Upper lobe of right lung (tissue), 1 donor: ENCODE data around the gene PKP4. TPM values are rescaled to one million over a fixed set of nuclear protein-coding genes. Genes with fewer than 3 reads are reported as not detected.

ENCODE experiments used
- ATAC-seq: fragments of 200-7000 bp; cut with Tn5 transposase; one replicate; pipeline ENCODE4 v1.9.1; 2020; ENCODE audit warnings: mild to moderate bottlenecking, moderate library complexity
- DNase-seq: peaks from one replicate; pipeline ENCODE4 v3.0.0-alpha.2; 2020
- H3K27ac ChIP-seq: fragments of 200-600 bp; one replicate; pipeline ENCODE4 v1.8.0; 2022
- H3K27me3 ChIP-seq: fragments of 200-600 bp; one replicate; pipeline ENCODE4 v1.8.0; 2022; ENCODE audit warnings: mild to moderate bottlenecking
- H3K36me3 ChIP-seq: fragments of 200-600 bp; one replicate; pipeline ENCODE4 v1.8.0; 2022
- H3K4me1 ChIP-seq: fragments of 200-600 bp; one replicate; pipeline ENCODE4 v1.8.0; 2022
- H3K4me3 ChIP-seq: fragments of 200-600 bp; one replicate; pipeline ENCODE4 v1.8.0; 2022; ENCODE audit warnings: mild to moderate bottlenecking
- H3K9me3 ChIP-seq: fragments of 200-600 bp; one replicate; pipeline ENCODE4 v1.8.0; 2022
- intact Hi-C: fragments of 100-400 bp; cut with DNase I; formaldehyde crosslinking; loops from one replicate; pipeline ENCODE4 v1.11.0; 2022
- total RNA-seq: library from RNA; stranded (reverse); fragmentation: NEBNext Ultra II Directional; extraction: Animal tissue kit (Norgen Biotek cat#: 25700); gene quantifications from one replicate; pipeline ENCODE4 v1.2.1, GENCODE V29; 2021
- TF ChIP-seq, protein P1 (sequence below): fragments of 200-600 bp; IDR thresholded peaks from one replicate; pipeline ENCODE4 v1.8.0; 2022; ENCODE audit warnings: antibody characterized with exemption
- donor health status: DM: no; HTN: yes; CAD: no; lungs with severe emphysema.

Gene PKP4
- total RNA-seq, 1 donor from 2014 or later, result 74.7 TPM

DNA sequence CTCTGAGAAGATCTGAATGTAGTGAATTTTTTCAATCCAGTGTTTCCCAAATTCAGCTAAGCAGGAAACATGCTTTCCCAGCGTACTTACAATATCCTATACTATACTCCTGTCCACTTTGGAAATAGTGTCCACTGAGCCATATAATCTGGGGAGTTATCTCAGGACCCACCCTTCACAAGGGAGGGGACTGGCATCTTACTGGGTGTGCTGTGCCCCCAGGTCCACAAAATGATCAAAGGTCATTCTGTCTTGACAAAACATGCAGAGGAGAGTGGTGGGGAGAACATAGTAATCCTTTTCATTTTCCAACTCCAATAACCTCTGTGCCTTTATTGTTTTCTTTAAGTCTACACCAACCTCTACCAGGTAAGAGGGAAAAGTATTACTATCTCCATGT lies 258.6 kb downstream of the PKP4 start:
- Histone ChIP-seq H3K9me3 (no peaks in the 10 kb centered on the region), H3K27ac (peak overlapping the region; percentile 20), H3K27me3 (no peaks in the 10 kb centered on the region), H3K4me3 (no peak overlapping the region), H3K4me1 (no peaks in the 10 kb centered on the region), H3K36me3 (no peaks in the 10 kb centered on the region)
- ATAC-seq (no peak), DNase-seq (no peak)
- intact Hi-C loops, result no loop called here
- TF ChIP-seq, protein P1, sequence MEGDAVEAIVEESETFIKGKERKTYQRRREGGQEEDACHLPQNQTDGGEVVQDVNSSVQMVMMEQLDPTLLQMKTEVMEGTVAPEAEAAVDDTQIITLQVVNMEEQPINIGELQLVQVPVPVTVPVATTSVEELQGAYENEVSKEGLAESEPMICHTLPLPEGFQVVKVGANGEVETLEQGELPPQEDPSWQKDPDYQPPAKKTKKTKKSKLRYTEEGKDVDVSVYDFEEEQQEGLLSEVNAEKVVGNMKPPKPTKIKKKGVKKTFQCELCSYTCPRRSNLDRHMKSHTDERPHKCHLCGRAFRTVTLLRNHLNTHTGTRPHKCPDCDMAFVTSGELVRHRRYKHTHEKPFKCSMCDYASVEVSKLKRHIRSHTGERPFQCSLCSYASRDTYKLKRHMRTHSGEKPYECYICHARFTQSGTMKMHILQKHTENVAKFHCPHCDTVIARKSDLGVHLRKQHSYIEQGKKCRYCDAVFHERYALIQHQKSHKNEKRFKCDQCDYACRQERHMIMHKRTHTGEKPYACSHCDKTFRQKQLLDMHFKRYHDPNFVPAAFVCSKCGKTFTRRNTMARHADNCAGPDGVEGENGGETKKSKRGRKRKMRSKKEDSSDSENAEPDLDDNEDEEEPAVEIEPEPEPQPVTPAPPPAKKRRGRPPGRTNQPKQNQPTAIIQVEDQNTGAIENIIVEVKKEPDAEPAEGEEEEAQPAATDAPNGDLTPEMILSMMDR, result no peak

DNA sequence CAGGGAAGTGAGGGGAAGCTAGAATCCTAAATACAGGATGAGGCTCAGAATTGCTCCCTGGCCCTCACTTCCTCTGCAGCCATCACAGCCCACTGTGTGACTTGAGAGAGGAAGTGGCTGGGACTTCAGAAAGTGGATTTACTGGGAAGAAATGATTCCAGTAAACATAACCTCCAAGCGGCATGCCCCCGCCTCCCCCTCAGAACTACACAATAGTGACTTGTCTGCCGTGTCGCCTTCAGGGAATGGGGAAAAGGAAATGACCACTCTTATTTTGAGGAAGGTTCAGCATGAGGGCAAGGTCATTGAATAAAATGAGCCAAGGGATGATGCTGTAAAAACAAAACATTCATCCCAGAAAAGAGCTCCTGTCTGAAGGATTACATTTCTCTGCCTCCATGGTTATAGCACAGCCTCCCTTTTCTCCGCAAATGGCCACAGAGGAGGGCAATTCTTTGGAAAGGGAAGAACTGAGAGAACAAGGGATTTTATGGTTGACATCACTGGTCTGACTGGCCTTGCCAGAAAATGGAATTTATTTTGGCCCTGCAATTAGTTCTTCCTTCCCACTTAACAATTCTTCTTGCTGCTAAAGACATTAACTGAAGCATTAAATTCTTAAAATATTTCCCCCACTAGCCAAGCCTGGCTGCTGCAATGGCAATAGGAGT lies 259.5 kb downstream of the PKP4 start:
- H3K27ac ChIP-seq, result peak overlapping the region; percentile 42
- H3K4me1 ChIP-seq, result no peaks in the 10 kb centered on the region
- H3K27me3 ChIP-seq, result no peaks in the 10 kb centered on the region
- intact Hi-C loops, result no loop called here
- DNase-seq (no peak), ATAC-seq (peak; percentile 64)
- TF ChIP-seq, protein P1, result no peak
- no peak overlapping the region for H3K4me3 ChIP-seq
- H3K9me3 ChIP-seq, result no peaks in the 10 kb centered on the region
- H3K36me3 ChIP-seq, result no peaks in the 10 kb centered on the region

DNA sequence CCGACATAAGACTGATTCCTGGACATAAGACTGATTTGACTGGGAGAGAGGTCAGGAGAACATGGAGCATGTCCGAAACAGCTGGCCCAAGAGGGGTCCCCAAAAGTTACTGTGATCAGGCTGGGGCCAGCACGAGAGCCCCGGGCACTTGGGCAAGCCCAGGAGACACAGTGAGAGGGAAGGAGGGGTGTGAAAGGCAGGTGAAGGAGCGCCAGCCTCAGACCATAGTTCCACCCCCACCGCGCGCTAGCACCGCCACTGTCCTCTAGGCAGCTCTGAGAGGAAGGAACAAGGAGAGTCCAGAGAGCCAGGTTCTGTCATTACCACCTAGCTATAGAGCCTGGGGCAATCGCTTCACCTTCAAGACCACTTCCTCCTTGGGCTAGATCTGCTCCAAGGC lies 260.2 kb downstream of the PKP4 start:
- ATAC-seq (no peak), DNase-seq (no peak)
- H3K9me3 ChIP-seq, result no peaks in the 10 kb centered on the region
- H3K4me3 ChIP-seq, result no peak overlapping the region
- H3K36me3 ChIP-seq, result no peaks in the 10 kb centered on the region
- TF ChIP-seq, protein P1, result no peak
- intact Hi-C loops, result no loop called here
- H3K27ac ChIP-seq, result peak overlapping the region; percentile 42
- no peaks in the 10 kb centered on the region for H3K4me1 ChIP-seq
- H3K27me3 ChIP-seq, result no peaks in the 10 kb centered on the region

DNA sequence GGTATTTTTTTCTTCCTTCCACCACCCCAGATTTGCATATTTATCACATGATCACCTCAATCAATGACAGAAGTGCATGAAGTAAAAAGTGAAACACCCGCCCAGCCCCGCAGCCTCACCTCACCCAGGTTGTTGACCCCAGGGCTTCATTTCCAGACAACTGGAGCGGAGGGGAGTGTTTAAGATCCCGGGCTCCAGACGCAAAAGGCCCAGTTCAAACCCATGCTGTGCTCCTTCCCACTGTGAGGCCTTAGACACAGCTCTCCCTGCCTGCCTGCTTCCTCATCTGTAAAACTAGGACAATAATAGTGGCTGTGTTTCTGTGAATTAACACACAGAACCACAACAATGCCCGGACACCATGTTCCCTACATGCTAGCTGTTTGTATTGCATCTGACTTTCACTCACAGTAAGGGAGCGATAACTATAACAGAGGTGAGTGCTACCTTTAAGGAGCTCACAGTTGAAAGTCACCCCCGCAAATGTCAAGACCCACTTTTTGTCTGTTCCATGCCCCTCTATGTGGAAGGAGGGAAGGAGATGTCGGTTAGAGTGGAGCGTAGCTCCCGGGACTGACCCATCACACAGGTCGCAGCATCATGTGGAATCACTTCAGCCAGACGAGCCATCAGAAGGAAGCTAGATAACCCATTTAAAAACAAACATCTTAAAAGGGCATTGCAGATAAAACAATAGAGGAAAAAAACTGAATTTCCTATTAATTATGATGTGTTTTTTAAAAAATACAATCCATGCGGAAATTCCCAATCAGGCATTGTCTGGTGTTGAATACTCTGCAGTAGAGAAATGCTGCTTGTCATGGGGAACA lies 260.8 kb downstream of the PKP4 start:
- no peak overlapping the region for H3K4me3 ChIP-seq
- no peaks in the 10 kb centered on the region for H3K36me3 ChIP-seq
- H3K27me3 ChIP-seq, result no peaks in the 10 kb centered on the region
- DNase-seq (no peak), ATAC-seq (no peak)
- peak overlapping the region; percentile 42 for H3K27ac ChIP-seq
- H3K4me1 ChIP-seq, result peaks cover 4% of the 10 kb centered on the region
- intact Hi-C loops, result no loop called here
- H3K9me3 ChIP-seq, result no peaks in the 10 kb centered on the region
- TF ChIP-seq, protein P1, result no peak

DNA sequence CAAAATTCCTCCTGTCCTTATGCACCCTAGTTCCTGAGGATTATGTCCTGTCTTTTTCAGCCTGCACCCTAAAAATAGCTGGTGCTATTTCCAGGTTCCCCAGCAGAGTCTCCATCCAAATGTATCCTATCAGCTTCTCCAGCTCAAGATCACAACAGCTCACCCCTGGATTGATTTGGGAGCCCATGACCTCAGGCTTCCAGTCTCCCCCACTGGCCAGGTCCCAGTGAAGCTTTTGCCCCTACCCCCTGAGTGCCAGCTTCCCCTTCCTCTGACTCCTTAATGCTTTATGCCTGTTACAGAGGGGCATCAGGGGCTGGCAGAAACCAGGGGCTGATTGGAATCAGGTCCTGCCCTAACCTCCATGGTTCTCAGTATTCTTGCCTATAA lies 261.4 kb downstream of the PKP4 start:
- Histone ChIP-seq H3K36me3 (no peaks in the 10 kb centered on the region), H3K27me3 (no peaks in the 10 kb centered on the region), H3K27ac (no peak overlapping the region), H3K4me3 (no peak overlapping the region), H3K9me3 (no peaks in the 10 kb centered on the region), H3K4me1 (peaks cover 10% of the 10 kb centered on the region)
- TF ChIP-seq, protein P1, result no peak
- ATAC-seq (no peak), DNase-seq (no peak)
- intact Hi-C loops, result no loop called here
